GM10248 (cell line): Measurements from ENCODE around the gene TOR3A.
A peak's percentile ranks its signal among the peaks of the same experiment; 100 is the strongest.

Experiments
- CTCF ChIA-PET: fragments of 300-600 bp; sonication (Branson Sonifier 250); formaldehyde crosslinking; extraction: SDS; loops from one replicate; lab custom pipeline; 2021; ENCODE audit warnings: antibody characterized with exemption; lab: Yijun Ruan, JAX
- POLR2A ChIA-PET: fragments of 350-650 bp; sonication (Branson Sonifier 250); formaldehyde crosslinking; extraction: SDS; loops from one replicate; lab custom pipeline; 2020; ENCODE audit warnings: antibody characterized with exemption; lab: Yijun Ruan, JAX
- DNase-seq: peaks from one replicate; pipeline ENCODE4 v3.0.0; 2012; ENCODE audit errors: extremely low spot score
- CTCF ChIP-seq: IDR thresholded peaks from 2 replicates; pipeline ENCODE4 v1.5.1; 2012; ENCODE audit warnings: mild to moderate bottlenecking, low read depth; ENCODE audit errors: extremely low read depth, missing control alignments, control extremely low read depth

TOR3A gene

GRCh38 chr1:179120736-179121135, 38.9 kb downstream of the TOR3A start:
- TF ChIP-seq CTCF, result no peak
- CTCF ChIA-PET, result interaction anchor here (0.6 to 3.2 kb wide), 44 partner anchors 9 to 693 kb away, joined by 3 to 46 read pairs (median 4); partner anchors contain the start of genes AXDND1 and SOAT1

GRCh38 chr1:179121159-179121938, 39.5 kb downstream of the TOR3A start:
- CTCF ChIA-PET, result interaction anchor here (0.6 to 3.2 kb wide), 41 partner anchors 9 to 693 kb away, joined by 3 to 46 read pairs (median 4); partner anchors contain the start of genes AXDND1 and SOAT1
- POLR2A ChIA-PET, result interaction anchor here (0.7 kb wide), 1 partner anchor 1049 kb away, joined by 9 read pairs; no protein-coding TSS in a partner anchor
- TF ChIP-seq CTCF, result peak; percentile 62
- peak; percentile 42 for DNase-seq

More at GRCh38 chr1:179120736-179121135, 38.9 kb downstream of the TOR3A start:
- no peak for DNase-seq
- POLR2A ChIA-PET, result interaction anchor here (1.4 kb wide), 1 partner anchor 245 kb away, joined by 3 read pairs; the partner anchor contains the start of gene AXDND1

GRCh38 chr1:179124873-179125272, 43.0 kb downstream of the TOR3A start:
- CTCF ChIA-PET, result interaction anchor here (1.4 to 1.5 kb wide), 2 partner anchors 12 to 13 kb away, joined by 4 read pairs; no protein-coding TSS in a partner anchor
- no peak for TF ChIP-seq CTCF
- POLR2A ChIA-PET, result no interaction called here
- DNase-seq, result no peak

GRCh38 chr1:179126338-179127060, 44.6 kb downstream of the TOR3A start:
- TF ChIP-seq CTCF, result no peak
- no peak for DNase-seq
- CTCF ChIA-PET, result interaction anchor here (1.0 to 1.5 kb wide), 5 partner anchors 12 to 244 kb away, joined by 3 to 5 read pairs (median 4); partner anchors contain the start of gene SOAT1
- POLR2A ChIA-PET, result no interaction called here

GRCh38 chr1:179127163-179127895, 45.5 kb downstream of the TOR3A start:
- CTCF ChIA-PET, result no interaction called here
- POLR2A ChIA-PET, result no interaction called here
- no peak for DNase-seq
- no peak for TF ChIP-seq CTCF

- TF ChIP-seq CTCF, result no peak
- no peak for DNase-seq
- ChIA-PET POLR2A (no interaction called here), CTCF (interaction anchor here (3.9 kb wide), 1 partner anchor 7 kb away, joined by 21 read pairs; no protein-coding TSS in a partner anchor)
Measured at GRCh38 chr1:179128520-179128919, 46.6 kb downstream of the TOR3A start.
